NCI-H774 (cell line): ENCODE measurements around the gene MOB3A.

Experiments
- DNase-seq: peaks from one replicate; lab custom pipeline; 2025; lab: John Stamatoyannopoulos, UW

MOB3A gene

DNA sequence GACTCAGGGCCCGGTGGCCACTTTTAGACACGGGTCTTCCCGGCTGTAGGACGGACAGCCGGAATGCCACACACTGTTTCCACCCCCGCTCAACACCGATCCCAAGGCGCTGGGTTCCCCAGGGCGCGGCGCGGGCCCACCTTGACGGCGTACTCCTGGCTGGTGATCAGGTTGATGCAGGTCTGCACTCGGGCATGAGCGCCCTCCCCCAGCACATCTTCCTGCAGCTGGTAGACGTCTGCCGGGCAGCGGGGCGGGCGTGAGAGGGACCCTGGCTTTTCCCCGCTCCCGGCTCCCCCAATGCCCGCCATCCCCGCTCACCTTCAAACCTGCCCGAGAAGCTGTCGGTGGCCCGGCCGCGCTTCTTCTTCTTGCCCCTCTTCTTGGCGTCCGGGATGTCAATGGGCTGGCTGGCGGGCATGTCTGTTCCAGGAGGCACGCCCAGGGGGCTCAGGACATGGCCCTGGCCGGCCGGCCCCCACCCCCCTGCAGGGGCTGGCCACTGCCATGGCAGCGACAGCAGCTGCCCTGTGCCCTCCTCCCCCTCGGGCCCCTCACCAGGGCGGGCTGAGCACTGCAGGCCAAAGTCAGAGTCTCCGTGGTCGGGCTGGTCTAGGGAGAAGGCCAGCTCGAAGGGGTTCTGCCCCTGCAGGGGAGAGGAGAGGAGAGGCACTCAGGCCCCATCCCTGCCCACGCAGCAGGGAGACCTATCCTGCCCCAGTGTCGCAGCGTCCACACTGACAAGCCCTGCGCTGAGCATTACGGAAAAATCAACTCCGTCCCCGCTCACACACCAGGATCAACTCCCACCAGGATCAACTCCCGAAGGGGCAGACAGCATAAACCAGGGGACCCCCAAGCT, 49.8 kb downstream of the MOB3A start:
- DNase-seq, result no peak

- DNase-seq, result no peak
Observed at GRCh38 chr19:2045501-2046045, 50.6 kb downstream of the MOB3A start.

DNA sequence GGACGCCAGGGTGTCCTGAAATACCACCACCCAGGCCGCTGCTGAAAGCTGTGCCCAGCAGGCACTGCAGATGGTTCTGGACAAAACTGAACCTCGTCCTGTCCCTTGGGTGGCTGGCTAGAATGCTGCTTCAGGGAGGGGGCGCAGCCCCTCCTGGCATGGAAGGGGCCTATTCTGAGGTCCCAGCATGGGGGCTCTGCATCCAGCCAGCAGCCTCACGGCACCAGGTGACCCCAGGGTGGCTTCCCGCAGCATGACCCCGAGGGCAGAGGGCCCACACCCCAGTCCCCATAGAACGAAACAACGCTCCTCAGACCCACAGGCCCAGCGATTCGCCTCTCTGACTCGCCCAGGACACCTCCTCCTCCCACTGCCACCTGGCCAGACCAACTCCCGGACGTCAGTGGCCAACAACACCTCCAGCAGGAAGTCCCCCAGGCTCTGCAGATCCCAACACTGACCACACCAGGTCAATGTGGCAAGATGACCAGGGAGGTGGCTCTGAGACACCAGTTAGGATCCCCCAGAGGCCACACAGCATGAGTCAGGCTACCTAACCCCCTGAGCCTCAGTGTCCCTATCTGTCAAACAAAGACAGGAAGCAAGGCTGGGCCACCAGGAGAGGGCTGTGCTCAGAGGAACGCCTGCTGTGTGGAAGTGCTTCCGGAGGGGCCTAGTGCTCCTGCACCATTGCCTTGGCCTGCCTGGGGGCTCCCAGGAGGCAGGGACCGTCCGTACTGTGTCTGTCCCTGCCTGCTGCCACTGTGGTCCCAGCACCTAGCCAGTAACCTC, 51.2 kb downstream of the MOB3A start:
- no peak for DNase-seq

- DNase-seq, result no peak
Observed at GRCh38 chr19:2043961-2044708, 52.0 kb downstream of the MOB3A start.

DNA sequence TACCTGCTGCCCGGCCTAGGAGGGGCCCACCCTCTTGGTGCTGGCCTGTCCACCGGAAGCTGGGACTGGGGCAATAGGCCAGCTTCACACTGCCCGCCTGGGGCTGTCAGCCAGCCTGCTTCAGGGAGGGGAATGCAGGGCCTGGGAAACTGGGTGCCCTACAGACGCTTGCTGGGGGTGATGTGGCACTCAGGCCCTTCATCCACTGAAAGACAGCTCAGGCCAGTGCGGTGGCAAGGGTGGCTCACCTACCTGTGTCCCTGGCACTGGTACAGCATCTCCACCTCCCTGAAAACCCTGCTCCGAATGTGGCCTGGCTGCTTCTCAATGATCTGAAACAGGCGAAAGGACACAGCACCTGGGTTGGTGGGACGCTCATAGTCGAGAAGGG, 52.9 kb downstream of the MOB3A start:
- no peak for DNase-seq

DNA sequence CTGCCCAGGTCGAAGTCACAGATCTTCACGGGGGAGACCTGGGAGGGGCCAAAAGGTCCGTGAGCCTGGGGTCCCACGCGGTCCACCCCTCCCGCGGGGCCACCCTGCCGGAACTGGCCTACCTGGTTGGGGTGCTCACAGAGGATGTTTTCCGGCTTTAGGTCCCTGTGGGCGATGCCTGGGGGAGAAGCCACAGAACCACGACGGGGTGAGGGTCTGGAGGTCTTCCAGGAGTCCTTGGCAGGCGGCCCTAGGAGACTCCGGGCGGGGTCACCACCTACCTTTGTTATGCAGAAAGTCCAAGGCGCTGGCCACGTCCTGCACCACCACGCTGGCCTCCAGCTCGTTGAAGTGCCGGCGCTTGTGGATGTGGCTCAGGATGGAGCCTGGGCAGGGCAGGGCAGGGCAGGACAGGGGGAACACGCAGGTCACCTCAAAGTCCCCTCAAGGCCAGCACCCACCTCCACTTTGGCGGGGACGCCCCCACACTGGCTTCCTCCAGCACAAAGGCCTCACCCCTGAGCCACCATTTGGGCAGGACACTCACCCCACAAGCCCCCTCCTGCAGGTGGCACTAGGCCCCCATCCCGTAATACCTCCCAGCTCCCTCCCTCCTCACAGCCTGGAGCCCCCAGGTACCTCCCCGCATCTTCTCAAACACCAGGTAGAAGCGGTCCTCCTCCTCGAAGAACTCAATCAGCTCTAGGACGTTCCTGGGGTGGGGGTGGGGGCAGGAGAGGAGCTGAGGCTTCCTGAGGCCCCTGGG, 53.5 kb downstream of the MOB3A start:
- no peak for DNase-seq

DNA sequence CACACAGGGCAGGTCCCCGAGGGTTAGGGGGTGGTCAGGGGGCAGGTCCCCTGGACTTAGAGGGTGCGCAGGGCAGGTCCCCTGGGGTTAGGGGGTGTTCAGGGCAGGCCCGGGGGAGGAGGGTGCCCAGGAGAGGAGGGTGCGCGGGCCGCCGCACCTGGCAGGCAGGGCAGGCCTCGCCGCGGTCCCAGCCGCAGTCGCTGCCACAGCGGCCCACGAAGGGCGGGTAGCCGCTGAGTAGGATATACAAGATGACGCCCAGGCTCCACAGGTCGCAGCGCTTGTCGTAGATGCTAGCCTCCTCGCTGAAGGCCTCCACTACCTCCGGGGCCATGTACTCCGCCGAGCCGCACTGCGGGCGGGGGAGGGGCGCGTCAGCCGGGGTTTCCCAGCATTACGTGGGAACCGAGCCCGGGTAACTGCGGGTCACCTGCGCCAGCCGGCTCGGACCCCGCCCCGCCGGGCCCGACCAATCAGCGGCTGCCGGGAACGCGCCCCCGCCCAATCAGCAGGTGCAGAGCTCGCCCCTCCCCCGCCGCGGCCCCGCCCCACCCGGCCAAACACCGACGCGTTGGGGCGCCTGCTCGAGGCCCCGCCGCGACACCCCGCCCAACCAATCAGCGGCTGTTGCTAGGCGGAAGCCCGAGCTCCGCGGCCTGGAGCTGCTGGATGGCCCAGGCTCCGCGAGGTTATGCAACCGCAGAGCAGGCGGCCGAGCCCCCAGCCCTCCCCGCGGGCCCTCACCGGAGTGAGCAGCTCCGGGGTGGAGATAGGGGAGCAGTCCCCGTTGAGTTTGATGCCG, 54.2 kb downstream of the MOB3A start:
- peak; percentile 93 for DNase-seq

DNA sequence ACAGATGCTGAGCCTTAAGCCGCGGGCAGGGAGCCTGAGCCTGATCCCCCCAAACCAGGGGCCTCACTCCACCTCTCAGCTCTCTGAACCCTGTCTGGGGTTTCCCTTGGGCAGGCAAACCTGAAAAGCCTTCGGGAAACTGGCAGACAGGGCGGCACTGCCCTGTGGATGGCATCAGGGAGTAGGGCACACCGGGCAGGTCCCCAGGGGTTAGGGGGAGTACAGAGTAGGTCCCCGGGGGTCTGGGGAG, 54.8 kb downstream of the MOB3A start:
- DNase-seq, result no peak

GRCh38 chr19:2040647-2041432, 55.3 kb downstream of the MOB3A start:
- no peak for DNase-seq

GRCh38 chr19:2039959-2040646, 56.0 kb downstream of the MOB3A start:
- no peak for DNase-seq

DNA sequence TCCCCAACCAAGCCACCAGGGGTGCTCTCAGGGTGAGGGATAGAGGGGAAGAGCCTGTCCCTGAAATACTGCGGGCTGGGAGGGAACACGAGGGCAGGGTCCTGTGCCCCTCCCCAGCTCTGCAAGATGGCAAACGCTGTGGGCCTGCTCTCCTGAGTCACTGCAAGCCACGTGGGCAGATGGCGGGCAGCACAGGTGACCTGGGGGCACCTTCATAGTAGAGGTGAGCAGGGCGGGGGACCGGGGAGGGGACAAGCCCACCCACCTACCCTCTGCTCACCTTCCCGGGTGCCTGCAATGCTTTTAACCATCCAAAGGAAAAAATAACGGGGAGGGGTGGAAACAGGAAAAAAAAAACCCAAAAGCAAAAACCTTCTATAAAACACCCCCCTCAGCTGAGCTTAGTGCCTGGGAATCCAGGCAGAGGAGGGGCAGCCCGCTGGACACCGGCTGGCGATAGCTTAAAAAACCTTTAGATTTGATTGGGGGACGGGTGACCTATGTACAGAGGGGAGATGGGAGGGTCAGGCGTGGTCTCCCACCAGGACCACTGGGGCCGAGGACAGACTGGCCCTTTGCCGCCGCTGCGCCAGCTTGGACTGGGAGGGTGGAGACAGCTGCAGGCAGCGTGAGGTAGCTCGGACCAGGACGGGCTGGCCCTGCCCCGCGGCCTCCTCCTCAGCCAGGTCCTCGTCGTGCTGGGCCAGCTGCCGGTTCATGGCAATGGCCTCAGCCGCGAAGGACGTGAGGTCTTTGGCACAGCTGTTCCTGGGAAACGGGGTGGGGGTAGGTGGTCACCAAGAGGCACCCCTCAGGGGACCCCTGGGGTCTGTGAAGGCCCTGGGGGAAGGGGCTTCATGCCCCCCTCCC, 56.8 kb downstream of the MOB3A start:
- DNase-seq, result no peak

- DNase-seq, result no peak
Observed at GRCh38 chr19:2038284-2039088, 57.6 kb downstream of the MOB3A start.

- no peak for DNase-seq
Observed at GRCh38 chr19:2037651-2038255, 58.4 kb downstream of the MOB3A start.

DNA sequence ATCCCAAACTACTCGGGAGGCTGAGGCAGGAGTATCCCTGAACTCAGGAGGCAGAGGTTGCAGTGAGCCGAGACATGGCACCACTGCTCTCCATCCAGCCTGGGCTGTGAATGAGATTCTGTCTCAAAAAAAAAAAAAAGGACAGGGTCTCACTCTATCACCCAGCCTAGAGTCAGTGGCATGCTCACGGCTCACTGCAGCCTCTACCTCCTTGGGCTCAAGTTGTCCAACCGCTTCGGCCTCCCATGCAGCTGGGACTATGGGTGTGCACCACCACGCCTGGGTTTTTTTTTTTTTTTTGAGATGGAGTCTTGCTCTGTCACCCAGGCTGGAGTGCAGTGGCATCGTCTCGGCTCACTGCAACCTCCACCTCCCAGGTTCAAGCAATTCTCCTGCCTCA, 59.7 kb downstream of the MOB3A start:
- DNase-seq, result no peak

- no peak for DNase-seq
Observed at GRCh38 chr19:2035590-2035991, 60.5 kb downstream of the MOB3A start.

- peak; percentile 54 for DNase-seq
Observed at GRCh38 chr19:2034729-2035589, 61.2 kb downstream of the MOB3A start.
